ENCODE measurements around the gene TRIM26. TPM values are rescaled to one million over a fixed set of nuclear protein-coding genes. Genes with fewer than 3 reads are reported as not detected.

Gene TRIM26
- total and polyA plus RNA-seq, 2 donors (not counting 1 experiment from before 2014, with no cell fraction given) = 49.5 to 73.2 TPM

GRCh38 chr6:30234356-30234755 lies 21.1 kb upstream of the TRIM26 start:
- POLR2A ChIA-PET = no interaction called here
- no peaks in the 10 kb centered on the region for H4K20me1 ChIP-seq (ENCODE audit: control insufficient read depth, insufficient read depth, low read length, poor library complexity, severe bottlenecking)
- Mint-ChIP-seq H3K27ac (no peak overlapping the region), H3K9me3 (ENCODE audit: insufficient read depth) (no peaks in the 10 kb centered on the region), H3K4me1 (peaks cover 1% of the 10 kb centered on the region), H3K27me3 (peaks cover 45% of the 10 kb centered on the region), H3K4me3 (no peak overlapping the region)
- H3K4me1 ChIP-seq (ENCODE audit: control insufficient read depth in 2 of 2, insufficient read depth in 2 of 2, low read length in 2 of 2) = no peaks in the 10 kb centered on the region
- no peak overlapping the region for H3K27ac ChIP-seq (ENCODE audit: low read length in 2 of 2)
- no peak overlapping the region for H3K4me2 ChIP-seq (replicated peaks; ENCODE audit: low read depth, low read length, poor library complexity, severe bottlenecking)
- H3K27me3 ChIP-seq (replicated peaks in 1 of 4; ENCODE audit: control extremely low read depth in 1 of 4, control insufficient read depth in 3 of 4, insufficient read depth in 4 of 4, low read length in 3 of 4) = peaks cover 0 to 6% (median 2%) of the 10 kb centered on the region in 4 experiments
- no peaks in the 10 kb centered on the region for H3K79me2 ChIP-seq (ENCODE audit: control insufficient read depth, insufficient read depth, low read length)
- CTCF ChIA-PET = interaction anchor here (1.0 kb wide), 1 partner anchor 13 kb away, joined by 4 read pairs; no protein-coding TSS in a partner anchor
- H3K9ac ChIP-seq (ENCODE audit: low read length) = no peak overlapping the region
- ATAC-seq (ENCODE audit: low read depth) (no peak), DNase-seq (no peak)
- no CpG with 5 or more reads among the region's 2 CpGs for WGBS (ENCODE audit: insufficient coverage)
- no peaks in the 10 kb centered on the region for H3K36me3 ChIP-seq (replicated peaks in 1 of 2; ENCODE audit: control extremely low read depth in 1 of 2, control insufficient read depth in 1 of 2, extremely low read depth in 1 of 2, insufficient read depth in 2 of 2, low read length in 1 of 2)
- no peaks in the 10 kb centered on the region for H3K9me3 ChIP-seq (ENCODE audit: control extremely low read depth in 1 of 3, control insufficient read depth in 2 of 3, insufficient read depth in 1 of 3, low read length in 2 of 3)
- no peak overlapping the region for H3K4me3 ChIP-seq (ENCODE audit: control extremely low read depth in 1 of 5, extremely low read depth in 1 of 5, insufficient read depth in 1 of 5, low read depth in 2 of 5, low read length in 4 of 5)
- intact Hi-C loops (cut with micrococcal nuclease) = no loop called here
- no peak for TF ChIP-seq EZH2 (IDR thresholded peaks at IDR 0.05; ENCODE audit: borderline replicate concordance, insufficient read depth, low read depth, low read length, poor library complexity, severe bottlenecking)
- TF ChIP-seq CTCF (IDR thresholded peaks at IDR 0.05) = no peak
- H2AFZ ChIP-seq (ENCODE audit: insufficient read depth, low read depth, low read length, poor library complexity, severe bottlenecking) = no peak overlapping the region

DNA sequence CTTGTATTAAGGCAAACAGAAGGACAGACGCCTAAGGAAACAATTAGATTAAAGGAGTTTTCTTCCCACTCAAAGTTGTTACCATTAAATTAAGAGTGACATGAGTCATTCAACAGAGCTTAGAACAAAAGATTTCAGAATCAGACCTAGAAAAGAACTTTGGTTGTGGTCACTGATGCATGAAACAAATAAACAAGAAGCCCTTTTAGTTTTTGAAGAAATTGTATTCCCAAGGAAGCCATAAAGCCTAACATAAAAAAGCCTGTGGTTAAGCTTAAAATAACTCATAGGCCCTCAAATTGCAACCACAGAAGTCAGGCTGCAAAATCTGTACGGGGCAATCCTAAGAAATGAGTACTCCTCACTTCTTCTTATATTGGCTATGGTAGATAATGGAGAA lies 17.9 kb upstream of the TRIM26 start:
- no peak for TF ChIP-seq CTCF (IDR thresholded peaks at IDR 0.05)
- CTCF ChIA-PET = interaction anchor here (2.1 kb wide), 1 partner anchor 12 kb away, joined by 4 read pairs; no protein-coding TSS in a partner anchor
- Histone ChIP-seq H3K9me3 (ENCODE audit: control extremely low read depth in 1 of 3, control insufficient read depth in 2 of 3, insufficient read depth in 1 of 3, low read length in 2 of 3) (no peaks in the 10 kb centered on the region), H3K27ac (ENCODE audit: low read length in 2 of 2) (no peak overlapping the region), H3K4me2 (replicated peaks; ENCODE audit: low read depth, low read length, poor library complexity, severe bottlenecking) (no peak overlapping the region), H3K4me3 (ENCODE audit: control extremely low read depth in 1 of 5, extremely low read depth in 1 of 5, insufficient read depth in 1 of 5, low read depth in 2 of 5, low read length in 4 of 5) (no peak overlapping the region), H3K4me1 (ENCODE audit: control insufficient read depth in 2 of 2, insufficient read depth in 2 of 2, low read length in 2 of 2) (no peaks in the 10 kb centered on the region), H3K27me3 (replicated peaks in 1 of 4; ENCODE audit: control extremely low read depth in 1 of 4, control insufficient read depth in 3 of 4, insufficient read depth in 4 of 4, low read length in 3 of 4) (peaks cover 0 to 6% (median 2%) of the 10 kb centered on the region in 4 experiments), H3K36me3 (replicated peaks in 1 of 2; ENCODE audit: control extremely low read depth in 1 of 2, control insufficient read depth in 1 of 2, extremely low read depth in 1 of 2, insufficient read depth in 2 of 2, low read length in 1 of 2) (no peaks in the 10 kb centered on the region), H3K79me2 (ENCODE audit: control insufficient read depth, insufficient read depth, low read length) (no peaks in the 10 kb centered on the region), H4K20me1 (ENCODE audit: control insufficient read depth, insufficient read depth, low read length, poor library complexity, severe bottlenecking) (no peaks in the 10 kb centered on the region), H3K9ac (ENCODE audit: low read length) (no peak overlapping the region), H2AFZ (ENCODE audit: insufficient read depth, low read depth, low read length, poor library complexity, severe bottlenecking) (no peak overlapping the region)
- Mint-ChIP-seq H3K27ac (no peak overlapping the region), H3K4me3 (no peak overlapping the region), H3K27me3 (peaks cover 32% of the 10 kb centered on the region), H3K4me1 (no peaks in the 10 kb centered on the region), H3K9me3 (ENCODE audit: insufficient read depth) (no peaks in the 10 kb centered on the region)
- DNase-seq = no peak
- no peak for ATAC-seq (ENCODE audit: low read depth)
- POLR2A ChIA-PET = no interaction called here
- intact Hi-C loops (cut with micrococcal nuclease) = no loop called here
- no CpG with 5 or more reads among the region's 2 CpGs for WGBS (ENCODE audit: insufficient coverage)

All from B cell (primary cell).